Measurements from ENCODE around the gene DLGAP4.

GRCh38 chr20:36320898-36321695, 15.0 kb downstream of the DLGAP4 start:
- TF ChIP-seq POLR2AphosphoS5 (IDR thresholded peaks at IDR 0.05; ENCODE audit: insufficient read depth in 1 of 2, low read depth in 1 of 2) (no peak), CTCF (IDR thresholded peaks at IDR 0.05) (no peak)
